Measurements from ENCODE around the gene S100Z.
A peak's percentile ranks its signal among the peaks of the same experiment; 100 is the strongest.
"Not testable (repeated sequence)": the region's sequence is repeated elsewhere in the genome, so short reads cannot be mapped to it uniquely, and the experiment has no call there.

The S100Z gene

DNA sequence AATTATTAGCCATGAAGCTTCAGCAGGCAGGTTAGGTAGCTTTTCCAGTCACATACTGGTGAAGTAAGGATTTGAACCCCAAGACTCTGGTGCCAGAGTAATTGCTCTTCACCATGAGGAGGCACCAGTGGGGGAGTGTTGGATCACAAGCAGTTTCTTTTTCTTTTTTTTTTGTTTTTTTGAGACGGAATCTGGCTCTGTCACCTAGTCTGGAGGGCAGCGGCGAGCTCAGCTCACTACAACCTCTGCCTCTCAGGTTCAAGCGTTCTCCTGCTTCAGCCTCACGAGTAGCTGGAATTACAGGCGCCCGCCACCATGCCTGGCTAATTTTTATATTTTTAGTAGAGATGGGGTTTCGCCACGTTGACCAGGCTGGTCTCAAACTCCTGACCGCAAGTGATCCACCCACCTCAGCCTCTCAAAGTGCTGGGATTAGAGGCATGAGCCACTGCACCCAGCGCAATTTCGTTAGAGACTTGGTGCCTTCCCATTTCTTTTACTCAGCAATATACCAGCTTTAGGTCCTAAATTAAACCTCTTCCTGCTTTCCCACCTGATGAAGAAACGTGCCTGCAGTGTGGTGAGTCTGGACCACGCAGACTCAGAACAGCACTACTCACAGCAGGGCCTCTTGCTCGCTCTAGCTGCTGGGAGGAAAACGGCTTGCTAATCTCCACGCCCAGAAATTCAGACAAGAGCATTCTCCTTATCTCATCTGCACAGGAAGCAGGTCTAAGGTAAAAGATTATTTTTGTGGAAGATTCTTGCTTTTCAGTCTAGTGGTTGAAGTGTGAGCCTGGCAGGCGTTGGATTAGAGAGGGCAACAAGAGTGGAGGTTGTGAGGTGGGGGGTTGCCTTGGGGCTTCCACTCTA is at the start of gene S100Z:
S100Z (plus strand) TSS at position 596 of the 873 bp plus-strand sequence. CDS start 25,346 bp downstream, outside the sequence.
- peak; percentile 98 for DNase-seq

DNA sequence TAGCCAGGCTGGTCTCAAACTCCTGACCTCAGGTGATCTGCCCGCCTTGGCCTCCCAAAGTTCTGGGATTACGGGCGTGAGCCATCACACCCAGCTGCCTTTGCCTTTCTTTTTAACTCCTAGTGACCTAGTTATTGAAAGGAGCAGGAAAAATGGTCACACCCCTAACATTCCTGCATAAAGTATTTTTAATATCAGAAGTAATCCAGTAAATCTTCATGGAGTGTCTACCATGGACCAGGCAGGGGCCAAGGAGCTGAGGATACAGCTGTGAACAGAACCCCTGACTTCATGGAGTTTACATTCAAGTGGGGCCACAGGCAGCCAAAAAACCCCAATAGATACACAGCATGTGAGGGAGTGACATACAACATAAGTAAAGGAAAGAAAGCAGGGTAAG is 49.2 kb upstream of the S100Z start:
- no peak for DNase-seq

DNA sequence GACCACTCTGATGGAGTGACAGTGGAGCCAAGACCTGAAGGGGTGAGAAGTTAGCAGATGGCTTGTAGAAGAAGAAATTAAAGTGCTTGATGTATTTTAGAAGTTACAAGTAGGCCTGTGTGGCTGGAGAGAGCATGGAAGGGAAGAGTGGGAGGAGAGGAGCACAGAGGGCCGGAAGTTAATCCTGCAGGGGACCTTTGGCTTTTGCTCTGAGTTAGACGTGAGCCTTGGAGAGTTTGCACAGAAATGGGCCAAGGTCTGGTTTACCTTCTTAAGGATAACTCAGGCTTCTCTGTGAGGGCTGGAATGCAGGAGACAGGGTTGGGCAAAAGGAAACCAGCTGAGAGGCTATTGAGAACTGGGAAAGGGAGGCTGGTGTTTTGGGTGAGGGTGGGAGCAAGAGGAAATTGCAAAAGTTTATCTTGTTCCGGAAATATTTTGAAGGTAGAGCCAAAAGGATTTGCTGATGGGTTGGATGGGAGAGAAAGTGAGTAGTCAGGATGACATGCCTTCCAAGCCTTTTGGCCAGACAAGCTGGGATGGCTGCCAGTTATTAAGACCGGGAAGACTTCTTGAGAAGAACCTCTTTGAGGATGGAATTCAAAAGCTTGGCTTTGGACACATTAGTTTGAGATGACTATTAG is 48.5 kb upstream of the S100Z start:
- DNase-seq: no peak

DNA sequence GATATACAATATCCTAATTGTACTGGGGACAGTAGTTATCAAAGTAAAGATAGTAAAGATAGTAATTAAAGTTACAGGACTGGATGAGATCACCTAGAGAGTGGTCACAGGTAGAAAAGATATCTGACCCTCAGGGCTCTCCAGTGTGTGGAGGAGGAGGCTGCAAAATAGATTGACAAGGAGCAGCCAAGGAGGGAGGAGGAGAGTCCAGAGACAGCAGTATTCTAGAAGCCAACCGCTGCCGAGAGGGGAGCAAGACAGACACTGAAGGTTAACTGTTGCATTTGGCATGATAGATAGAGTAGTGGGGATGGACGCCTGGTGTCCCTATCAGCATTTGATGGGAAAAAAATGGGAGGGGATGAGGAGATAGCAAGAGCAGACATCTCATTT is 48.0 kb upstream of the S100Z start:
- DNase-seq: no peak

- DNase-seq: no peak
These were observed 45.5 kb upstream of the S100Z start for GRCh38 chr5:76804266-76804665.

DNA sequence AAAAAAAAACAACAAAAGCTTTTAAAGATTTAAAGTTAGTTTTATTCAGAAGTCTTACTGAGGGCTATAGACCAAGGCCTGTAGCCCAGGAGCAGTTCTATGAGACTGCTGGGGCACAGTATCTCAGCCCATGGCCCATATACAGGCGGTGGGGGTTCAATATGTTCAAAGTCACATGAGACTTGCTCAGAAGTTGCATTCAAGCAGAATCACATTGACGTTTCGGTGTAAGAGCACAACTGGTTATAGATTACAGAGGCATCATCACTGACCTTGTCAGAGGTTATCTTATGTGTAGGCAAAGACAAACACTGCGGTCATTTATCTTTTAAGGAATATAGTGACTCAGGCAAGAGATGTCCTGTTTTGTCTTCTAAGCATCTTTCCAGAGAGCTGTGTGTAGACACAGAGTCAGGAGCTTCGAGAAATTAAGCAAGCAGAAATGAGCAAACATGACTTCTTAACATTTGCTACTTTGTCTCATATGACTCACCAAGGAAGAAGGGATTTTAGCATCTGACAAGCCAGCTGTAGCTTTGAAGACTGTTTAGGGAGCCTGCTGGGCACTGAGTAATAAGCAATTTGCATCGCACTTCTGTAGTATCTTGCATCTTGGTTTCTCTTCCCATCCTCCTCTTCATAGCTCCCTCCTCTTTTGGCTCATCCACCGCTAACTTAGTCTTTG is 43.9 kb upstream of the S100Z start:
- no peak for DNase-seq

GRCh38 chr5:76807296-76807695 is 42.5 kb upstream of the S100Z start:
- no peak for DNase-seq

GRCh38 chr5:76808141-76808691 is 41.6 kb upstream of the S100Z start:
- no peak for DNase-seq

- no peak for DNase-seq
These were observed 40.7 kb upstream of the S100Z start for GRCh38 chr5:76809141-76809540.

DNA sequence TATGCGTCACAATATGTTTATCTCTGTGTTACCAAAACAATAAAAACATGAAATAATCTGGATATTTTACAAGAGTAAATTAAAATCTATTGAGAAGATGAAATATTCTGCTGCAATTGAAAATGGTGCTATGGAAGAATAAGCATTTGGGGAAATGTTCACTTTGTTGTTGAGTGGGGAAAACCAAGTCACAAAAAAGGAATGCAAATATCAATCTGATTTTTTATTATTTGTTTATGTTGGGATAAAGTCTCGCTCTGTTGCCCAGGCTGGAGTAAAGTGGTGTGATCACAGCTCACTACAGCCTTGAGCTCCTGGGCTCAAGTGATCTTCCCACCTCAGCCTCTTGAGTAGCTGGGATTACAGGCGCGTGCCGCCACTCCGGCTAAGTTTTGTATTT is 39.6 kb upstream of the S100Z start:
- DNase-seq: no peak

- no peak for DNase-seq
These were observed 38.6 kb upstream of the S100Z start for GRCh38 chr5:76811214-76811613.

DNA sequence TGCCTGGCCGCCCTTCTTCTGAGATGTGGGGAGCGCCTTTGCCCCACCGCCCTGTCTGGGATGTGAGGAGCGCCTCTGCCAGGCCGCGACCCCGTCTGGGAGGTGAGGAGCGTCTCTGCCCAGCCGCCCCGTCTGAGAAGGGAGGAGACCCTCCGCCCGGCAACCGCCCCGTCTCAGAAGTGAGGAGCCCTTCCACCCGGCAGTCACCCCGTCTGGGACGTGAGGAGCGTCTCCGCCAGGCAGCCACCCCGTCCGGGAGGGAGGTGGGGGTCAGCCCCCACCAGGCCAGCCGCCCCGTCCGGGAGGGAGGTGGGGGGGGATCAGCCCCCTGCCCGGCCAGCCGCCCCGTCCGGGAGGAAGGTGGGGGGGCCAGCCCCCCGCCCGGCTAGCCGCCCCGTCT is 37.6 kb upstream of the S100Z start:
- not testable (repeated sequence) for DNase-seq

GRCh38 chr5:76813982-76814562 is 35.7 kb upstream of the S100Z start:
- no peak for DNase-seq

- no peak for DNase-seq
These were observed 33.5 kb upstream of the S100Z start for GRCh38 chr5:76816110-76816831.

GRCh38 chr5:76818844-76819831 is 30.7 kb upstream of the S100Z start, which contains the start of gene F2RL1:
TSS of gene F2RL1 (plus strand) at chr5:76819030. CDS start at chr5:76819183, 153 bp downstream.
- peak; percentile 74 for DNase-seq

- DNase-seq: peak; percentile 52
These were observed 29.8 kb upstream of the S100Z start for GRCh38 chr5:76819851-76820525.

- no peak for DNase-seq
These were observed 29.3 kb upstream of the S100Z start for GRCh38 chr5:76820526-76820890.

- DNase-seq: peak; percentile 53
These were observed 28.7 kb upstream of the S100Z start for GRCh38 chr5:76821136-76821535.

GRCh38 chr5:76822105-76822731 is 27.6 kb upstream of the S100Z start:
- not testable (repeated sequence) for DNase-seq

DNA sequence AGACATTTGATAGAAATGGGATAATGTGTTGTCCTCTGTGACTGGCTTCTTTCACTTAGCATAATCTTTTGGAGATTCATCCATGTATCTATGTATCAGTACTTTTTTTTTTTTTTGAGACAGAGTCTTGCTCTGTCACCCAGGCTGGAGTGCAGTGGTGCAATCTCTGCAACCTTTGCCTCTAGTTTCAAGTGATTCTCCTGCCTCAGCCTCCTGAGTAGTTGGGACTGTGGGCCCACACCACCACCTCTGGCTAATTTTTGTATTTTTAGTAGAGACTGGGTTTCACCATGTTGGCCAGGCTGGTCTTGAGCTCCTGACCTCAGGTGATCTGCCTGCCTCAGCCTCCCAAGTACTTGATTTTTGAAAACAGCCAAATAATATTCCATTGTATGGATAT is 23.4 kb upstream of the S100Z start:
- not testable (repeated sequence) for DNase-seq
